ACC112 (cell line): ENCODE measurements around the gene FEM1A.
"Not testable (repeated sequence)": the region's sequence is repeated elsewhere in the genome, so short reads cannot be mapped to it uniquely, and the experiment has no call there.

Experiments used
- H2AFZ ChIP-seq: fragments of 200-600 bp; sonication (generic); one replicate; pipeline ENCODE4 v1.6.0; 2017; ENCODE audit warnings: antibody characterized with exemption, low read length; ENCODE audit not compliant: unreplicated experiment
- H3K27ac ChIP-seq: fragments of 200-600 bp; sonication (generic); 2 replicates; pipeline ENCODE4 v1.5.1; 2014; ENCODE audit warnings: low read depth, mild to moderate bottlenecking, antibody characterized with exemption, low read length, moderate library complexity
- H3K27me3 ChIP-seq: fragments of 200-600 bp; sonication (generic); 2 replicates; pipeline ENCODE4 v1.6.1; 2014; ENCODE audit warnings: mild to moderate bottlenecking, antibody characterized with exemption, low read length, moderate library complexity, mixed read lengths; ENCODE audit not compliant: insufficient read depth
- H3K36me3 ChIP-seq: fragments of 200-600 bp; sonication (generic); 2 replicates; pipeline ENCODE4 v1.6.1; 2016; ENCODE audit warnings: mild to moderate bottlenecking, antibody characterized with exemption, low read length, moderate library complexity, mixed read lengths; ENCODE audit not compliant: insufficient read depth
- H3K4me1 ChIP-seq: fragments of 200-600 bp; sonication (generic); one replicate; pipeline ENCODE4 v1.6.1; 2016; ENCODE audit warnings: low read length, mixed read lengths; ENCODE audit not compliant: insufficient read depth, unreplicated experiment, control insufficient read depth
- H3K4me3 ChIP-seq: fragments of 200-600 bp; sonication (generic); 2 replicates; pipeline ENCODE4 v1.5.1; 2014; ENCODE audit warnings: mild to moderate bottlenecking, low read depth, low read length
- H3K79me2 ChIP-seq: fragments of 200-600 bp; sonication (generic); one replicate; pipeline ENCODE4 v1.6.0; 2016; ENCODE audit warnings: low read length; ENCODE audit not compliant: control insufficient read depth, unreplicated experiment, insufficient read depth

FEM1A gene

GRCh38 chr19:4814625-4815425 lies 23.3 kb downstream of the FEM1A start:
- H3K36me3 ChIP-seq = no peaks in the 10 kb centered on the region; the same call in 1 of the 2 replicates
- H3K27ac ChIP-seq = peak overlapping the region; percentile 19; the same call in 1 of the 2 replicates
- no peak overlapping the region for H3K4me3 ChIP-seq
- no peak overlapping the region for H2AFZ ChIP-seq
- no peaks in the 10 kb centered on the region for H3K27me3 ChIP-seq
- no peaks in the 10 kb centered on the region for H3K79me2 ChIP-seq
- peaks cover 3% of the 10 kb centered on the region for H3K4me1 ChIP-seq

DNA sequence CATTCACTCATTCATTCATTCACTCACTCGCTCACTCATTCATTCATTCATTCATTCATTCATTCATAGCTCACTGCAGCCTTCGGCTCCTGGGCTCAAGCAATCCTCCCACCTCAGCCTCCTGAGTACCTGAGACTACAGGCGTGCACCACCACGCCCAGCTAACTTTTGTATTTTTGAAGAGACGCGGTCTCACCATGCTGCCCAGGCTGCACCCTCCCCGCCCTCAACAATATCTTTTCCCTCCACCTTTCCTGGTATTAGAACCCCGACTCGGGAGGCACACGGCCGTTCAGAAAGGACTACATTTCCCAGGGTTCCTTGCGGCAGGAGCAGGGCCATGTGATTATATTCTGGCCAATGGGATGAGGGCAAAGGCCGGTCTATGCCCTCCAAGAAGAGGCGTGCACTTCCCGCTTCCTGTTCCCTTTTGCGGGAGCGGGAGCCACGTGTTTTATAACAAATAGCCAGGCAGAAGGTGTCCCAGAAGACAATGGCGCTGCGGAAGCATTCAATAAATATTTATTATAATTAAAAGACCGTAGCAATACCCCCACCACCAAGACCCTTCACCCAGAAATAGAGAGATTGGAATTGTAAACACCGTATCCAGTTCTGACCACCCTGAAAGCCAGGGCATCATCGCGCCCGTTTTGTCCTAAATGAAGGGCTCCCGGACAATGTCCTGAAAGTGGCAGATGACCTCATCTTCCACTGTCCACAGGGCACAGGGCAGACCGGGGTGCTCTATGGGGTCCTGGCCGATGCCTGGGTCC lies 24.1 kb downstream of the FEM1A start:
- no peak overlapping the region for H3K27ac ChIP-seq
- no peaks in the 10 kb centered on the region; the same call in 1 of the 2 replicates for H3K36me3 ChIP-seq
- peaks cover 3% of the 10 kb centered on the region for H3K4me1 ChIP-seq
- peak overlapping the region; percentile 38 for H2AFZ ChIP-seq
- H3K79me2 ChIP-seq = no peaks in the 10 kb centered on the region
- H3K4me3 ChIP-seq = no peak overlapping the region
- no peaks in the 10 kb centered on the region for H3K27me3 ChIP-seq

- Histone ChIP-seq H3K27ac (no peak overlapping the region), H3K36me3 (no peaks in the 10 kb centered on the region; the same call in 1 of the 2 replicates), H2AFZ (peak overlapping the region; percentile 38), H3K4me3 (no peak overlapping the region), H3K27me3 (no peaks in the 10 kb centered on the region), H3K4me1 (peaks cover 3% of the 10 kb centered on the region), H3K79me2 (no peaks in the 10 kb centered on the region)
Observed at GRCh38 chr19:4816202-4816949, 24.8 kb downstream of the FEM1A start.

DNA sequence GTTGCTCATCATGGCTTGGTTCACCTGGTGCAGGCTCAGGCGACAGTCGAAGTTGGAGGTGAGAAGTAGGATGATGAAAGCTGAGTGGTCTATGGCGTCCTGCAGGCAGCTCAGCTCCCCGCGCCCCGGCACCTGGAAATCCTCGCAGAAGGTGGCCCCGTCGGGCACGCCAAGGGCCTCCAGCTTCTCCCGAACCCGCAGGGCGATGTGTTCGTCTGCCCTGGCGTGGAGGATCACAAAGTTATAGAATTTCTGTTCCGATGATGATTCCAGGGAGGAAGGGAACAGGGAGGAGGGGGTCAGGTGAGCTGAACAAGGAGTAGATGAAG lies 25.4 kb downstream of the FEM1A start:
- peaks cover 3% of the 10 kb centered on the region for H3K4me1 ChIP-seq
- H3K27ac ChIP-seq = no peak overlapping the region
- H3K36me3 ChIP-seq = no peaks in the 10 kb centered on the region; the same call in 1 of the 2 replicates

GRCh38 chr19:4817467-4818277 lies 26.1 kb downstream of the FEM1A start:
- Histone ChIP-seq H3K27ac (no peak overlapping the region), H3K79me2 (peaks cover 3% of the 10 kb centered on the region), H3K36me3 (no peaks in the 10 kb centered on the region; the same call in 1 of the 2 replicates), H3K4me3 (no peak overlapping the region), H3K27me3 (no peaks in the 10 kb centered on the region), H3K4me1 (peaks cover 3% of the 10 kb centered on the region), H2AFZ (no peak overlapping the region)

More for the DNA sequence above, 25.4 kb downstream of the FEM1A start:
- Histone ChIP-seq H3K27me3 (no peaks in the 10 kb centered on the region), H2AFZ (no peak overlapping the region), H3K79me2 (no peaks in the 10 kb centered on the region), H3K4me3 (no peak overlapping the region)

GRCh38 chr19:4821265-4821664 lies 29.7 kb downstream of the FEM1A start:
- Histone ChIP-seq H2AFZ (no peak overlapping the region), H3K4me3 (no peak overlapping the region), H3K36me3 (no peaks in the 10 kb centered on the region), H3K27ac (no peak overlapping the region), H3K4me1 (no peaks in the 10 kb centered on the region), H3K27me3 (no peaks in the 10 kb centered on the region), H3K79me2 (peaks cover 10% of the 10 kb centered on the region)

GRCh38 chr19:4822354-4822753 lies 30.8 kb downstream of the FEM1A start:
- not testable (repeated sequence) for H3K27ac ChIP-seq, H2AFZ ChIP-seq, H3K36me3 ChIP-seq, H3K4me1 ChIP-seq, H3K4me3 ChIP-seq, H3K27me3 ChIP-seq
- peaks cover 14% of the 10 kb centered on the region for H3K79me2 ChIP-seq

- no peak overlapping the region for H2AFZ ChIP-seq
- peaks cover 14% of the 10 kb centered on the region for H3K79me2 ChIP-seq
Observed at GRCh38 chr19:4823577-4823976, 32.0 kb downstream of the FEM1A start.

DNA sequence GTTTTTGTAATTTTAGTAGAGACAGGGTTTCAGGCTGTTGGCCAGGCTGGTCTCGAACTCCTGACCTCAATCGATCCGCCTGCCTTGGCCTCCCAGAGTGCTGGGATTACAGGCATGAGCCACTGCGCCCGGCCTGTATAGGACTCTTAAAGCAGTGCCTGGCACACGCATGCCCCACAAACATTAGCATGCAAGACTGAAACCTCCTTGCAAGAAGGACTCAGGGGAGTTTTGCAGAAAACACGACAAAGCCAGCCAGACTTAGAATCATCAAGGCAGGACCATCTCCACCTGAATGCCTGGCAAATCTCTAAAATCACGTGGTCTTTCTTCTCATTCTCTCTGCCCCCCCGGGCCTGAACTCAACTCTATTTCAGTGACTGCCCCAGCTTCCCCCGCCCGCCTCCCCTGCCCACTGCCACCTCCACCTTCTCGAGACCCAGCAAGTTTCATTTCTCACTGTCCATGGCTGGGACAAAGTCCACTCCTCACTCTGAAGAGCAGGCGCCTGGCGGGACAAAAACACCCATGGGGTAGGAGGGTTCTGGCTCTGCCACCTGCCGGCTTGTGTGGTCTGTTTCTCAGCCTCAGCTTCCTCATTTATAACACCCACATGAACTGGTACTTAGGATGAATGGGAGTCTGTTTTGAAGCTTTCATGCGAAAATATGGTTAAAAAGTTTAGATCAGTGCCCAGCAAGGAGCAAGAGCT lies 37.6 kb downstream of the FEM1A start:
- Histone ChIP-seq H2AFZ (no peak overlapping the region), H3K79me2 (peaks cover 32% of the 10 kb centered on the region), H3K36me3 (no peaks in the 10 kb centered on the region), H3K4me3 (no peak overlapping the region), H3K27me3 (no peaks in the 10 kb centered on the region), H3K27ac (no peak overlapping the region), H3K4me1 (no peaks in the 10 kb centered on the region)

More at GRCh38 chr19:4823577-4823976, 32.0 kb downstream of the FEM1A start:
- Histone ChIP-seq H3K27me3 (no peaks in the 10 kb centered on the region), H3K4me1 (no peaks in the 10 kb centered on the region), H3K4me3 (no peak overlapping the region), H3K36me3 (no peaks in the 10 kb centered on the region), H3K27ac (no peak overlapping the region)
